ENCODE measurements around the gene P2RY11.

The P2RY11 gene

GRCh38 chr19:10141973-10142372 is 30.5 kb downstream of the P2RY11 start:
- 94 to 99% methylated on average over 15 to 16 of the region's 18 CpGs for WGBS, 2 experiments (ENCODE audit: insufficient coverage in 2 of 2)
- H3K36me3 ChIP-seq (ENCODE audit: control insufficient read depth, insufficient read depth, low read length): peaks cover 98% of the 10 kb centered on the region

GRCh38 chr19:10142701-10143375 is 31.3 kb downstream of the P2RY11 start:
- 90 to 97% methylated on average over 8 to 13 of the region's 15 CpGs for WGBS, 2 experiments (ENCODE audit: insufficient coverage in 2 of 2)
- Histone ChIP-seq H3K4me1 (ENCODE audit: control insufficient read depth, insufficient read depth, low read length, poor library complexity, severe bottlenecking) (no peaks in the 10 kb centered on the region), H3K4me3 (ENCODE audit: extremely low read depth, insufficient read depth, low read length, poor library complexity, severe bottlenecking) (no peak overlapping the region), H3K27ac (ENCODE audit: low read depth, low read length, severe bottlenecking) (no peak overlapping the region), H3K9me3 (ENCODE audit: control insufficient read depth, low read length) (no peaks in the 10 kb centered on the region), H3K36me3 (ENCODE audit: control insufficient read depth, insufficient read depth, low read length) (peaks cover 97% of the 10 kb centered on the region)

More at GRCh38 chr19:10141973-10142372, 30.5 kb downstream of the P2RY11 start:
- Histone ChIP-seq H3K4me1 (ENCODE audit: control insufficient read depth, insufficient read depth, low read length, poor library complexity, severe bottlenecking) (no peaks in the 10 kb centered on the region), H3K9me3 (ENCODE audit: control insufficient read depth, low read length) (no peaks in the 10 kb centered on the region), H3K27ac (ENCODE audit: low read depth, low read length, severe bottlenecking) (no peak overlapping the region), H3K4me3 (ENCODE audit: extremely low read depth, insufficient read depth, low read length, poor library complexity, severe bottlenecking) (no peak overlapping the region)

- no peak overlapping the region for H3K4me3 ChIP-seq (ENCODE audit: extremely low read depth, insufficient read depth, low read length, poor library complexity, severe bottlenecking)
- peaks cover 94% of the 10 kb centered on the region for H3K36me3 ChIP-seq (ENCODE audit: control insufficient read depth, insufficient read depth, low read length)
- 96 to 97% methylated on average over 8 to 11 of the region's 11 CpGs for WGBS, 2 experiments (ENCODE audit: insufficient coverage in 2 of 2)
- H3K9me3 ChIP-seq (ENCODE audit: control insufficient read depth, low read length): no peaks in the 10 kb centered on the region
- H3K27ac ChIP-seq (ENCODE audit: low read depth, low read length, severe bottlenecking): no peak overlapping the region
- H3K4me1 ChIP-seq (ENCODE audit: control insufficient read depth, insufficient read depth, low read length, poor library complexity, severe bottlenecking): no peaks in the 10 kb centered on the region
These were observed 32.2 kb downstream of the P2RY11 start for GRCh38 chr19:10143681-10144080.

- H3K4me1 ChIP-seq (ENCODE audit: control insufficient read depth, insufficient read depth, low read length, poor library complexity, severe bottlenecking): no peaks in the 10 kb centered on the region
- H3K9me3 ChIP-seq (ENCODE audit: control insufficient read depth, low read length): no peaks in the 10 kb centered on the region
- H3K27ac ChIP-seq (ENCODE audit: low read depth, low read length, severe bottlenecking): no peak overlapping the region
- no peak overlapping the region for H3K4me3 ChIP-seq (ENCODE audit: extremely low read depth, insufficient read depth, low read length, poor library complexity, severe bottlenecking)
- 94 to 99% methylated on average over 10 of the region's 10 CpGs for WGBS, 2 experiments (ENCODE audit: insufficient coverage in 2 of 2)
- peaks cover 94% of the 10 kb centered on the region for H3K36me3 ChIP-seq (ENCODE audit: control insufficient read depth, insufficient read depth, low read length)
These were observed 32.9 kb downstream of the P2RY11 start for GRCh38 chr19:10144361-10144760.

GRCh38 chr19:10145031-10145430 is 33.5 kb downstream of the P2RY11 start:
- WGBS, 2 experiments (ENCODE audit: insufficient coverage in 2 of 2): 90 to 100% methylated on average over 5 to 10 of the region's 10 CpGs
- Histone ChIP-seq H3K36me3 (ENCODE audit: control insufficient read depth, insufficient read depth, low read length) (peaks cover 94% of the 10 kb centered on the region), H3K9me3 (ENCODE audit: control insufficient read depth, low read length) (no peaks in the 10 kb centered on the region)

GRCh38 chr19:10146142-10146541 is 34.6 kb downstream of the P2RY11 start:
- WGBS, 2 experiments (ENCODE audit: insufficient coverage in 2 of 2): 97 to 98% methylated on average over 14 of the region's 14 CpGs
- H3K9me3 ChIP-seq (ENCODE audit: control insufficient read depth, low read length): no peaks in the 10 kb centered on the region
- H3K36me3 ChIP-seq (ENCODE audit: control insufficient read depth, insufficient read depth, low read length): peaks cover 95% of the 10 kb centered on the region
- no peak overlapping the region for H3K4me3 ChIP-seq (ENCODE audit: extremely low read depth, insufficient read depth, low read length, poor library complexity, severe bottlenecking)
- no peaks in the 10 kb centered on the region for H3K4me1 ChIP-seq (ENCODE audit: control insufficient read depth, insufficient read depth, low read length, poor library complexity, severe bottlenecking)
- H3K27ac ChIP-seq (ENCODE audit: low read depth, low read length, severe bottlenecking): no peak overlapping the region

More at GRCh38 chr19:10145031-10145430, 33.5 kb downstream of the P2RY11 start:
- H3K4me1 ChIP-seq (ENCODE audit: control insufficient read depth, insufficient read depth, low read length, poor library complexity, severe bottlenecking): no peaks in the 10 kb centered on the region
- no peak overlapping the region for H3K27ac ChIP-seq (ENCODE audit: low read depth, low read length, severe bottlenecking)
- H3K4me3 ChIP-seq (ENCODE audit: extremely low read depth, insufficient read depth, low read length, poor library complexity, severe bottlenecking): no peak overlapping the region

GRCh38 chr19:10149427-10149826 is 37.9 kb downstream of the P2RY11 start:
- H3K9me3 ChIP-seq (ENCODE audit: control insufficient read depth, low read length): no peaks in the 10 kb centered on the region
- H3K4me3 ChIP-seq (ENCODE audit: extremely low read depth, insufficient read depth, low read length, poor library complexity, severe bottlenecking): no peak overlapping the region
- H3K27ac ChIP-seq (ENCODE audit: low read depth, low read length, severe bottlenecking): no peak overlapping the region
- H3K4me1 ChIP-seq (ENCODE audit: control insufficient read depth, insufficient read depth, low read length, poor library complexity, severe bottlenecking): no peaks in the 10 kb centered on the region
- peaks cover 95% of the 10 kb centered on the region for H3K36me3 ChIP-seq (ENCODE audit: control insufficient read depth, insufficient read depth, low read length)
- 97% methylated on average over 10 to 11 of the region's 12 CpGs for WGBS, 2 experiments (ENCODE audit: insufficient coverage in 2 of 2)

- peaks cover 95% of the 10 kb centered on the region for H3K36me3 ChIP-seq (ENCODE audit: control insufficient read depth, insufficient read depth, low read length)
- H3K9me3 ChIP-seq (ENCODE audit: control insufficient read depth, low read length): no peaks in the 10 kb centered on the region
- H3K4me3 ChIP-seq (ENCODE audit: extremely low read depth, insufficient read depth, low read length, poor library complexity, severe bottlenecking): no peak overlapping the region
- H3K4me1 ChIP-seq (ENCODE audit: control insufficient read depth, insufficient read depth, low read length, poor library complexity, severe bottlenecking): no peaks in the 10 kb centered on the region
- WGBS, 2 experiments (ENCODE audit: insufficient coverage in 2 of 2): 96 to 97% methylated on average over 4 to 5 of the region's 5 CpGs
- no peak overlapping the region for H3K27ac ChIP-seq (ENCODE audit: low read depth, low read length, severe bottlenecking)
These were observed 40.0 kb downstream of the P2RY11 start for GRCh38 chr19:10151521-10151920.

GRCh38 chr19:10152100-10152499 is 40.6 kb downstream of the P2RY11 start:
- peaks cover 95% of the 10 kb centered on the region for H3K36me3 ChIP-seq (ENCODE audit: control insufficient read depth, insufficient read depth, low read length)
- no peaks in the 10 kb centered on the region for H3K9me3 ChIP-seq (ENCODE audit: control insufficient read depth, low read length)
- no peak overlapping the region for H3K4me3 ChIP-seq (ENCODE audit: extremely low read depth, insufficient read depth, low read length, poor library complexity, severe bottlenecking)
- H3K27ac ChIP-seq (ENCODE audit: low read depth, low read length, severe bottlenecking): no peak overlapping the region
- 100% methylated on average over 1 to 2 of the region's 3 CpGs for WGBS, 2 experiments (ENCODE audit: insufficient coverage in 2 of 2)
- H3K4me1 ChIP-seq (ENCODE audit: control insufficient read depth, insufficient read depth, low read length, poor library complexity, severe bottlenecking): no peaks in the 10 kb centered on the region

- Histone ChIP-seq H3K9me3 (ENCODE audit: control insufficient read depth, low read length) (no peaks in the 10 kb centered on the region), H3K4me1 (ENCODE audit: control insufficient read depth, insufficient read depth, low read length, poor library complexity, severe bottlenecking) (no peaks in the 10 kb centered on the region), H3K27ac (ENCODE audit: low read depth, low read length, severe bottlenecking) (no peak overlapping the region), H3K4me3 (ENCODE audit: extremely low read depth, insufficient read depth, low read length, poor library complexity, severe bottlenecking) (no peak overlapping the region), H3K36me3 (ENCODE audit: control insufficient read depth, insufficient read depth, low read length) (peaks cover 99% of the 10 kb centered on the region)
- WGBS, 2 experiments (ENCODE audit: insufficient coverage in 2 of 2): 97% methylated on average over 3 to 4 of the region's 4 CpGs
These were observed 44.3 kb downstream of the P2RY11 start for GRCh38 chr19:10155839-10156238.

GRCh38 chr19:10158071-10158470 is 46.6 kb downstream of the P2RY11 start:
- Histone ChIP-seq H3K36me3 (ENCODE audit: control insufficient read depth, insufficient read depth, low read length) (peaks cover 98% of the 10 kb centered on the region), H3K9me3 (ENCODE audit: control insufficient read depth, low read length) (no peaks in the 10 kb centered on the region), H3K4me1 (ENCODE audit: control insufficient read depth, insufficient read depth, low read length, poor library complexity, severe bottlenecking) (no peaks in the 10 kb centered on the region), H3K4me3 (ENCODE audit: extremely low read depth, insufficient read depth, low read length, poor library complexity, severe bottlenecking) (no peak overlapping the region), H3K27ac (ENCODE audit: low read depth, low read length, severe bottlenecking) (no peak overlapping the region)
- 95 to 96% methylated on average over 4 to 5 of the region's 8 CpGs for WGBS, 2 experiments (ENCODE audit: insufficient coverage in 2 of 2)
